GM18867 (cell line): Measurements from ENCODE around the gene RGMB.
A peak's percentile ranks its signal among the peaks of the same experiment; 100 is the strongest.

Source experiments
- ATAC-seq: cut with Tn5 transposase; IDR thresholded peaks from one replicate; pipeline ENCODE4 v1.9.1; 2021; ENCODE audit warnings: mild to moderate bottlenecking, moderate library complexity; ENCODE audit not compliant: unreplicated experiment

RGMB gene

GRCh38 chr5:98767581-98767980, 5.9 kb upstream of the RGMB start:
- ATAC-seq = no peak

- ATAC-seq = peak; percentile 51
These were observed 5.1 kb upstream of the RGMB start for GRCh38 chr5:98768160-98768959.

DNA sequence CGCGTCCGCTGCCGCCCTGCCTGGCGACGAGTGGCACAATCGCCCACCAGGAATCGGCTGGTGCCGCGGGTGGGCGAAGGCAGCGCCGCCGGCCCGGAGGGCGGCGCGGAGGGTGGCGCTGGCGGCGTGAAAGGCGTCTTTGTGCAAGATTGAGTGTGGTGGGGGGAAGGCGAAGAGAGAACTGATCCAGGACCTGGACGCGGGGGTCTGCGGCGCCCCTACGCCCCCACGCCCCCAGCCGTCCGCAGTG, 4.6 kb upstream of the RGMB start:
- ATAC-seq = no peak

DNA sequence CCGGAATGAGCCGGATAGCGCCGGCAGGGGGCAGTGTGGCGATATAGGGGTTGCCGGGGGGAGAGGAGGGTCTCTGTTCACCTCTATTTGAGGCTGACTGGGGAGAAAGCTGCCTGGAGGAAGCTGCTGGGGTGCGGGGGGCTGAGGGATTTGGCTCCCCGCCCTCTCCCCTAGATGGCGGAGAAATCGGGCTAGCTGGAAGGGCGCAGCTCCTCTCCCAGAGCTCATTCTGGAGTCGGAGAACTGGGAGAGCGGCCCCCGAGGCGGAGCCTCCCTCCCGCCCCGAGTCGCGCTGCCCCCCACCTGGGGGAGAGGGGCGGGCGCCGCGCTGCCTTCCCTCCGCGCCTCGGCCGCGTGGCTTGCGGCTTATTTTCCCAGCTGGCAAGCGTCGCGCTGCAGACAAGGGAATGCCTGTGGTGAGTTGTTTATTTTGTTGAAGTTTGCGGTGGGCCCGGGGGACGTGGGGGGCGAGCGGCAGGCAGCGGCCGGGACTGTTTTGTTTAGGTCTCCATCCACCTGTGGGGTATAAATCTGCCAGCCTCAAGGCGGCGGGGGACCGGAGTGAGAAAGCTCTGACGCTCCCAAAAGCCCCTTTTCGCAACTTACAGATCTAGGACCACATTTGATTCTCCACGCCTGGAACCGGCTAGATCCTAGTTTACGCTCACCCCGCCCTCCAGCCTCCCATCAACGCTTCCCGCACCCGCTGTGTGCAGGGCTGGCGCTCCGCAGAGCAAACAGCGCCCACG, 4.1 kb upstream of the RGMB start:
- no peak for ATAC-seq

DNA sequence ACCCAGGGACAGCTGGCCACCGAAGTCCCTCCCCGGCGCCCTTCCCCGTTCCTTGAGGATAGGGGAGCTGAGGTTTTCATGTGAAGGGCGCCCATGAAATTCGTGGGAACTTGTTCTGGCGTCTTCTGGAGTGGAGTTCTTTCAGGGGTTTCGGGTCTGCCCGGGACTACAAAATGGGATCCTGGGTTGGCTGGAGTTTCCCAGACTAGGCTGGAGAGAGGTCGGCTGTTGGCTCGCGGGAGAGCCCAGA, 3.6 kb upstream of the RGMB start:
- no peak for ATAC-seq

DNA sequence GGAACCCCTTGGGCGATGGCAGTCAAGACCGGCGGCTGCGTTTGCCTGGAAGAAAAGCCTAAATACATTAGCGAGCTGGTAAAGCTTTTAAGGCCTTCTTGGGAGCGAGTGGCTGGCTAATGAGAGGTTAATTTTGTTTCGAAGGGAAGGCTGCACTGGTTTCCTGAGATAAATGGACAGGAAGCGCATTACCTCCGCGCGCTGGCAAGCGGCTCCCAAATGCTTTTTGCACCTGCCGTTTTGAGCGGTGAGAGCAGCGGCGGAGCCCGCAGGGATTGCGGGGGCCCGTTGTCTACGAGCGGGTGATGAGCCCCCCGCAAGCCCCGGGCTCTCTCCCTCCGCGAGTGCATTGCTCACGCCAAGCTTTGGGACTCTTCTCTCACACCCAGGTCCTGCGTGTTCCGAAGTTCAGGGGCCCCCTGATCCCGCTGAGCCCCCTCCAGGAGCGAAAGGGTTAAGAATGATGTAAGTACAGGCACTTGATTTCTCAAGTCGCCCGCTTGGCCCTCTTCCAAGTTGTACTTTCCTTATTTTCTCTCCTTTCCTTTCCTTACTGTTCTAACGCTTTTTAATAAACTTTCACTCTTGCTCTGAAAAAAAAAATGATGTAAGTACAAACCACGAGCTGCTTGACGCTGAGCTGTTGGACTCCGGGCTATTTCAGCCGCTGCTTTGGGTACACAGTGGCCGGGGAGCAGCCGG, 3.1 kb upstream of the RGMB start:
- ATAC-seq = no peak

DNA sequence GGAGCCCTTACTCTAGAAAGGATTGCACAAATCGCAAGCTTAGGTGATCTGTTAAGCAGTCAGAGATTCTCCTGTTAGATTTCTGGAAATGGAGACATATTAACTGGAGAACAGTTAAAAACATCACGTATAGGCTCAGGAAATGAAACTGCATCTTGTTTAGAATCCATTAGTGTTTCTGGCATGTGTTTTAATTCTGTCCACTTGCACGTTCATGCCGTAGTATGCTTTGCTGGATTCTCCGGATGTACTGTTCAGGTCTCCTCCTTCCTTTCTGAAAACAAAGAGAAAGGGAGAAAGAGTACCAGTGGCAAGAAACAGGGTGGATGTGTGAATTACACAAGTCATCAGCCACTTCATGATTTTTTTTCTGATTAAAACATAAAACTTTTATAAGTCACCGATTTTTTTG, 2.5 kb upstream of the RGMB start:
- no peak for ATAC-seq

GRCh38 chr5:98771382-98772109, 1.9 kb upstream of the RGMB start:
- ATAC-seq = peak; percentile 15

DNA sequence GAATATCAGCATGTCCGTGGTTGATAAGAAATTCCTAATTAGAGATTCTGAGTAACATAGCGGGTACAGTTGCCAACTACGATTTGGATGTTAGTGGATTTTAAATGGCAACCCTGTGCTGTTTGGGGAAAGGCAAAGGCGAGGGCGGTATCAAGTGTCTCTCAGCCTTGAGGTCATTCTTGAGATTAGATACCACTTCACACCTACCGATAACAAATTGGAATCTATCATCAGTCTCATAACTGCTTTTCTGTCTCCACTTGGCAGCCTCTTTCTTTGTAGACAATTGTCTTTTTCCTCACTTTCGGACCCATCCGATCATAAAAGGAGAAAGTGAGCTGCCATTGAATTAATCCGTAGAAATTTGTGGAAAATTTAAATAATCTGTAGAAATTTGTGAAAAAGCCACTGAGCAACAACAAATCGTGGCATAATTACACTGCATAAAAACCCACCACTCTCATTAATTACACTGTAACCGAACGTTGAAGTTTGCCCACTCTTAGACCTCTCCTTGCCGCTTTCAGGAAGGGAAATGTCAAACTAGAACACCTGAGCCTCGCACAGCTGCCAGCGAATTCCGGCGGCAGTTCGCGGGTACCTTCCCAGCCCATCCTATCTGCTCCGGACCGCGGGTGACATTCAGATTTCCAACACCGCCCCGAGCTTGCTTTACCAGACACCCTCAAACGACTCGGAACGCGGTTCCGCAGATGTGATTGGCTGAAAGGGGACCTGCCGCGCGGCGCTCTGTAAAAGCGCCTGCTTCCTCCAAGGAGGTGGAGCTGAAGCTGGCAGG, 849 bp upstream of the RGMB start:
- ATAC-seq = no peak

- ATAC-seq = no peak
These were observed 324 bp upstream of the RGMB start for GRCh38 chr5:98773214-98773463.

DNA sequence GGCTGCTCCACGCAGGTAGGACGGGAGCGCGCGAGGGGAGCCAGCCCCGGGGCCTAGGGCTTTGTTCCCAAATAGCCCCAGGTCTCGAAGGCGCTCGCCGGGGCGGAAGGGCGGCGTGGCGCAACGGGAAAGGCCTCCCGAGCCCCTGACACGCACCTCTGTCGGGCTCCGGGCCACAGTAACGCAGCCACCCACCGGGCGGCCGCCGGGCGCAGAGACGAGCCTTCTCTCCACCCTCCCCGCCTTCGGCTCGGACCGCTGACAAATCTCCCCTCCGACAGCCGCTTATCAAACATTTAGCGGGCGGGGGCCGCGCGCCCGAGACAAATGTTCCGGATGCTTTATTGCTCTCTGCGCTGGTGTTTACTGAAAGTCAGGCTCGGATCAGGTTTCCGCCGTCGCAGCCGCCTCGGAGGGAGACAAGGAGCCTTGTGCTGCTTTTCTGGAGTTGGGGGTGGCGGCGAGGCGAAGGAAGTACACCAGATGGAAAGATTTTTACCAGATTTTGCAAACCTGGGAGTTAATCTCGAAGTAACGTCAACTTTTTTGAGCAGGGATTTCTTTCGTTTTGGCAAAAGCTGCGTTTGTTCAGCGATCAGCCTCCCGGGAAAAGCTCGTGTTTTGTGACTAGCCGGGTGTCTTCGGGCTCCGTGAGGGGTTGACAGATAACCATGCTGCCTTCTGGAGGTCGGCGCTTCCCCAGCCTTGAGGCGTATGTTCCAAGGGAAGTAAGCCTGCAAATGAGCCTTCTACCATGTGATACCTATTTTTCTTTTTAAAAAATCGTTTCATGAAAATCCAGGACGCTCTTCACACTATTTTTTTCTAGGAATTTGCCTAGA, 950 bp downstream of the RGMB start:
- ATAC-seq = peak; percentile 37

GRCh38 chr5:98775246-98776065, 2.0 kb downstream of the RGMB start:
- ATAC-seq = no peak

GRCh38 chr5:98776066-98776705, 2.7 kb downstream of the RGMB start:
- no peak for ATAC-seq

GRCh38 chr5:98777295-98777694, 3.8 kb downstream of the RGMB start:
- no peak for ATAC-seq

DNA sequence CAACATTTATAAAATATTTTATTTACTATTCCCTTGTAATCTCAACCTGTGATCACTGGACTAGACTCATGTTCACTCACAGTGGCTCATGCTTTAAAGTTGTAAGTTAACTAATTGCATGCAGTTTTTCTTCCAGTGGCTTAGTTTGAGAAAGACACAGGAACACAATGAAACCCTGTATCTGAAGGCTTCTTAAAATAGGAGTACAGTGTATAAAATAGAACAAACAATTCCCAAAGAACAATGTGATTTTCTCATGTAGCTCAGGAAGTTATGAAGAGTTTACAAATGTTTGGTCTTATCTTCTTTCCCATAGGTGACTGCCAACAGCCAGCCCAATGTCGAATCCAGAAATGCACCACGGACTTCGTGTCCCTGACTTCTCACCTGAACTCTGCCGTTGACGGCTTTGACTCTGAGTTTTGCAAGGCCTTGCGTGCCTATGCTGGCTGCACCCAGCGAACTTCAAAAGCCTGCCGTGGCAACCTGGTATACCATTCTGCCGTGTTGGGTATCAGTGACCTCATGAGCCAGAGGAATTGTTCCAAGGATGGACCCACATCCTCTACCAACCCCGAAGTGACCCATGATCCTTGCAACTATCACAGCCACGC, 5.9 kb downstream of the RGMB start:
- ATAC-seq = no peak

DNA sequence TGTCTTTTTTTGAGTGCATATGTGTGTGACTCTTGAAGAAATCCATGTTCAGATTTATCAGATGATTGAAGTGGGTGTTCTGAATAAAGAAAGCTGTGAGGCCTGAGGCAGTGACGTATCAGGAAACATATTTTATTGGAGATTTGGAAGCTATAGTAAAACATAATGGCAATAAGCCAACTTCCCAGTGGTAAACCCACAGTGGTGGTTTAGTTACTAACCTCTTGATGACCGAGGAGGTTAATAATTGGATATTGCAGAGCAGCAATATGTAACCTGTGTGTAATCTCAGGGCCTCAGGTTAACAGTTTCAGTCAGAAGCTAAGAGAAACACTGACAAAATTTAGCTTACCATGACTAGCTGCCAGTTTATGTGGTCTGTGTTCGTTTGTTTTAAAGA, 6.9 kb downstream of the RGMB start:
- ATAC-seq = no peak

- no peak for ATAC-seq
These were observed 8.1 kb downstream of the RGMB start for GRCh38 chr5:98781520-98781919.

GRCh38 chr5:98781964-98782363, 8.5 kb downstream of the RGMB start:
- ATAC-seq = no peak
